K562 (cell line): ENCODE data around the gene LRRC74B. TPM values are rescaled to one million over a fixed set of nuclear protein-coding genes. Genes with fewer than 3 reads are reported as not detected.

Experiments
- BCL6 ChIP-seq: fragments of 250-450 bp; sonication (Bioruptor Pico); IDR thresholded peaks from 2 replicates; pipeline ENCODE4 v1.4.0; 2020
- BRF1 ChIP-seq: IDR thresholded peaks from 3 replicates; pipeline ENCODE4 v1.6.1; 2011; ENCODE audit warnings: borderline replicate concordance, mild to moderate bottlenecking; ENCODE audit not compliant: insufficient read length; ENCODE audit errors: extremely low read depth
- HDAC2 ChIP-seq: fragments of 450-650 bp; IDR thresholded peaks from 2 replicates; pipeline ENCODE4 v1.6.1; 2016; ENCODE audit warnings: mild to moderate bottlenecking
- MCM3 ChIP-seq: fragments of 450-650 bp; IDR thresholded peaks from 2 replicates; pipeline ENCODE4 v1.6.1; 2016
- MEF2D ChIP-seq: conservative IDR thresholded peaks from 2 replicates; pipeline ENCODE4 v1.6.1; 2016; ENCODE audit warnings: low read depth, missing genetic modification characterization, missing compliant biosample characterization
- MYBL2 ChIP-seq, 2 experiments: fragments of 450-650 bp in 1 of 2; sonication (generic) in 1 of 2; formaldehyde crosslinking in 1 of 2; IDR thresholded peaks; 2 replicates each; pipeline versions ENCODE4 v1.6.1 to v1.8.1; 2017 to 2022; ENCODE audit warnings: borderline replicate concordance in 1 of 2, inconsistent platforms in 1 of 2, low read depth in 1 of 2, mild to moderate bottlenecking in 1 of 2, missing genetic modification reagents in 1 of 2, moderate library complexity in 1 of 2
- NFXL1 ChIP-seq: fragments of 450-650 bp; formaldehyde crosslinking; IDR thresholded peaks from 2 replicates; pipeline ENCODE4 v1.4.0; 2021; ENCODE audit warnings: mild to moderate bottlenecking
- RREB1 ChIP-seq: fragments of 250-450 bp; sonication (Bioruptor Pico); IDR thresholded peaks from 2 replicates; pipeline ENCODE4 v1.4.0; 2020
- SRSF7 ChIP-seq: fragments of 200-400 bp; formaldehyde crosslinking; optimal IDR thresholded peaks from 2 replicates; pipeline ENCODE3; 2017; ENCODE audit warnings: mild to moderate bottlenecking, low read depth, low read length
- USF2 ChIP-seq: sonication (generic); formaldehyde crosslinking; IDR thresholded peaks from 2 replicates; pipeline ENCODE4 v1.5.0; 2020; ENCODE audit warnings: missing genetic modification reagents
- WHSC1 ChIP-seq: IDR thresholded peaks from one replicate; pipeline ENCODE4 v1.6.1; 2012; ENCODE audit warnings: low read length, control low read depth, inconsistent platforms
- ZFP36 ChIP-seq: fragments of 150-350 bp; IDR thresholded peaks from 2 replicates; pipeline ENCODE4 v1.6.1; 2018; ENCODE audit warnings: low read length, low read depth; ENCODE audit not compliant: partially characterized antibody
- ZNF592 ChIP-seq: fragments of 450-650 bp; IDR thresholded peaks from 2 replicates; pipeline ENCODE4 v1.6.1; 2017; ENCODE audit warnings: antibody characterized with exemption, mild to moderate bottlenecking
- ZNF699 ChIP-seq: fragments of 250-450 bp; sonication (Bioruptor Pico); IDR thresholded peaks from 2 replicates; pipeline ENCODE4 v1.8.0; 2021; ENCODE audit warnings: mild to moderate bottlenecking, moderate library complexity; ENCODE audit not compliant: insufficient replicate concordance
- polyA plus RNA-seq, 8 experiments: library from polyadenylated mRNA; depleted of rRNA in 4 of 8; stranded (reverse) in 5 of 8; unstranded in 3 of 8; fragments of >200 nt; fragmentation: Nextera tagmentation in 2 of 8; fragmentation: Illumina TruSeq in 1 of 8; extraction: Ambion mirVana in 2 of 8; extraction: Trizol in 1 of 8; gene quantifications; 2 replicates each; pipeline versions ENCODE4 v1.2.1 to v1.2.3, GENCODE V29; 2011 to 2014; ENCODE audit warnings: inconsistent platforms in 1 of 8, missing spikeins in 1 of 8
- total RNA-seq, 7 experiments: library from RNA; depleted of rRNA in 6 of 7; stranded (reverse); fragments of >200 nt in 6 of 7; fragmentation: Illumina TruSeq in 2 of 7; extraction: Trizol in 2 of 7; gene quantifications; 2 replicates each; pipeline versions ENCODE4 v1.2.1 to v1.2.3, GENCODE V29; 2011 to 2021; ENCODE audit warnings: low replicate concordance in 1 of 7
- TF ChIP-seq, protein P1 (sequence below): sonication (generic); formaldehyde crosslinking; IDR thresholded peaks from 2 replicates; pipeline ENCODE4 v1.4.0; 2020; ENCODE audit warnings: mild to moderate bottlenecking, missing genetic modification reagents

The LRRC74B gene
- total and polyA plus RNA-seq, 9 of the 15 experiments (the other 6 are each of a cell fraction or from before 2014, with no cell fraction given) = not detected

GRCh38 chr22:21102659-21103267 is 57.0 kb downstream of the LRRC74B start (continued):
- TF ChIP-seq USF2 (no peak), MEF2D (tag) (no peak), BRF1 (no peak), ZFP36 (no peak), SRSF7 (no peak), ZNF699 (CRISPR knock-in tag) (no peak), RREB1 (CRISPR knock-in tag) (no peak; the same call in none of the 2 replicates), WHSC1 (no peak), NFXL1 (CRISPR knock-in tag) (peak; percentile 37; the same call in 1 of the 2 replicates), HDAC2 (no peak), MCM3 (no peak), BCL6 (no peak), MYBL2 (IDR thresholded peaks at IDR 0.05; ENCODE audit: low read depth) (no peak), MYBL2 (CRISPR knock-in tag; IDR thresholded peaks at IDR 0.05; ENCODE audit: borderline replicate concordance) (no peak), ZNF592 (no peak)
- TF ChIP-seq, protein P1, sequence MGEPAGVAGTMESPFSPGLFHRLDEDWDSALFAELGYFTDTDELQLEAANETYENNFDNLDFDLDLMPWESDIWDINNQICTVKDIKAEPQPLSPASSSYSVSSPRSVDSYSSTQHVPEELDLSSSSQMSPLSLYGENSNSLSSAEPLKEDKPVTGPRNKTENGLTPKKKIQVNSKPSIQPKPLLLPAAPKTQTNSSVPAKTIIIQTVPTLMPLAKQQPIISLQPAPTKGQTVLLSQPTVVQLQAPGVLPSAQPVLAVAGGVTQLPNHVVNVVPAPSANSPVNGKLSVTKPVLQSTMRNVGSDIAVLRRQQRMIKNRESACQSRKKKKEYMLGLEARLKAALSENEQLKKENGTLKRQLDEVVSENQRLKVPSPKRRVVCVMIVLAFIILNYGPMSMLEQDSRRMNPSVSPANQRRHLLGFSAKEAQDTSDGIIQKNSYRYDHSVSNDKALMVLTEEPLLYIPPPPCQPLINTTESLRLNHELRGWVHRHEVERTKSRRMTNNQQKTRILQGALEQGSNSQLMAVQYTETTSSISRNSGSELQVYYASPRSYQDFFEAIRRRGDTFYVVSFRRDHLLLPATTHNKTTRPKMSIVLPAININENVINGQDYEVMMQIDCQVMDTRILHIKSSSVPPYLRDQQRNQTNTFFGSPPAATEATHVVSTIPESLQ (CRISPR knock-in tag) = no peak
